Endothelial cell of umbilical vein (primary cell): ENCODE results near the gene SESN1. TPM values are rescaled to one million over a fixed set of nuclear protein-coding genes. Genes with fewer than 3 reads are reported as not detected.

ENCODE experiments used
- BruUV-seq: library from RNA; stranded (reverse); fragments of 400-500 nt; replicated peaks from 2 replicates; lab custom pipeline; 2021; lab: Mats Ljungman, UMichigan
- CTCF ChIA-PET: fragments of 300-600, 350-600 bp; sonication (Branson Sonifier 250); formaldehyde crosslinking; loops from one replicate; lab custom pipeline; 2021; ENCODE audit warnings: antibody characterized with exemption, inconsistent platforms; lab: Charles Lee
- POLR2A ChIA-PET: fragments of 300-600, 350-600 bp; sonication (Branson Sonifier 250); formaldehyde crosslinking; loops from one replicate; lab custom pipeline; 2021; ENCODE audit warnings: antibody characterized with exemption, inconsistent platforms; lab: Charles Lee
- DNase-seq: peaks from one replicate; pipeline ENCODE4 v3.0.0-alpha.2; 2011; ENCODE audit warnings: low read depth, low spot score
- FAIRE-seq: peaks from 2 replicates; lab custom pipeline; 2011; peaks lifted over from hg19 to GRCh38; lab: Jason Lieb, UNC
- H2AFZ ChIP-seq: 2 replicates; pipeline ENCODE4 v1.6.0; 2012; ENCODE audit warnings: low read depth, low read length, control low read depth, inconsistent platforms
- H3K27ac ChIP-seq: 2 replicates; pipeline ENCODE4 v1.5.1; 2011; ENCODE audit warnings: low read depth, mild to moderate bottlenecking, control low read depth, low read length, moderate library complexity; ENCODE audit not compliant: insufficient read depth
- H3K27me3 ChIP-seq, 2 experiments: 2 replicates each; pipeline versions ENCODE4 v1.6.0 to v1.6.1; 2011; ENCODE audit warnings: low read length in 2 of 2, mixed read lengths in 1 of 2; ENCODE audit not compliant: control insufficient read depth in 2 of 2, insufficient read depth in 2 of 2
- H3K36me3 ChIP-seq, 2 experiments: 2 replicates in 1 of 2; 3 replicates in 1 of 2; pipeline ENCODE4 v1.5.1; 2011; ENCODE audit warnings: low read length in 2 of 2, mild to moderate bottlenecking in 1 of 2, moderate library complexity in 1 of 2; ENCODE audit not compliant: control insufficient read depth in 2 of 2, insufficient read depth in 2 of 2; ENCODE audit errors: extremely low read depth in 1 of 2
- H3K4me1 ChIP-seq: 3 replicates; pipeline ENCODE4 v1.5.1; 2011; ENCODE audit warnings: mild to moderate bottlenecking, low read length; ENCODE audit not compliant: control insufficient read depth, insufficient read depth; ENCODE audit errors: extremely low read depth
- H3K4me2 ChIP-seq: 2 replicates; pipeline ENCODE4 v1.6.1; 2011; ENCODE audit warnings: low read length, control low read depth, mixed read lengths; ENCODE audit not compliant: insufficient read depth
- H3K4me3 ChIP-seq, 3 experiments: fragments of 200-600 bp in 1 of 3; sonication (generic), shearing (Covaris generic) in 1 of 3; replicated peaks in 1 of 3; 2 replicates each; pipeline ENCODE4 v1.5.1; 2011 to 2016; ENCODE audit warnings: control low read depth in 3 of 3, low read length in 3 of 3, mild to moderate bottlenecking in 2 of 3, inconsistent platforms in 1 of 3, low read depth in 1 of 3, moderate library complexity in 1 of 3; ENCODE audit not compliant: insufficient read depth in 1 of 3
- H3K79me2 ChIP-seq: 2 replicates; pipeline ENCODE4 v1.6.0; 2012; ENCODE audit warnings: low read length, inconsistent platforms; ENCODE audit not compliant: control insufficient read depth, insufficient read depth
- H3K9ac ChIP-seq: replicated peaks from 2 replicates; pipeline ENCODE3; 2011; ENCODE audit warnings: low read length, control low read depth; ENCODE audit not compliant: insufficient read depth; ENCODE audit errors: extremely low read depth
- H3K9me1 ChIP-seq: replicated peaks from 3 replicates; pipeline ENCODE4 v1.6.0; 2011; ENCODE audit warnings: mild to moderate bottlenecking, low read length; ENCODE audit not compliant: control insufficient read depth, insufficient read depth; ENCODE audit errors: extremely low read depth
- H3K9me3 ChIP-seq: replicated peaks from 2 replicates; pipeline ENCODE4 v1.5.1; 2012; ENCODE audit warnings: low read length, inconsistent platforms; ENCODE audit not compliant: control insufficient read depth, insufficient read depth
- H4K20me1 ChIP-seq: replicated peaks from 2 replicates; pipeline ENCODE3; 2011; ENCODE audit warnings: mild to moderate bottlenecking, low read length; ENCODE audit not compliant: control insufficient read depth, insufficient read depth; ENCODE audit errors: extremely low read depth
- CTCF ChIP-seq, 2 donors: IDR thresholded peaks; 1 replicate in 1 of 2; 2 replicates in 1 of 2; pipeline ENCODE4 v1.5.1; 2011; ENCODE audit warnings: low read length in 2 of 2, mild to moderate bottlenecking in 2 of 2, moderate library complexity in 2 of 2, control low read depth in 1 of 2, inconsistent platforms in 1 of 2, low read depth in 1 of 2; ENCODE audit not compliant: insufficient read depth in 1 of 2; ENCODE audit errors: extremely low read depth in 1 of 2
- EZH2 ChIP-seq: IDR thresholded peaks from 2 replicates; pipeline ENCODE4 v1.6.1; 2012; ENCODE audit warnings: borderline replicate concordance, low read depth, mild to moderate bottlenecking, moderate library complexity, low read length, inconsistent platforms; ENCODE audit not compliant: severe bottlenecking
- FOS ChIP-seq: IDR thresholded peaks from 2 replicates; pipeline ENCODE4 v1.6.1; 2011; ENCODE audit warnings: mild to moderate bottlenecking, low read length, moderate library complexity, borderline replicate concordance; ENCODE audit not compliant: insufficient read depth
- GATA2 ChIP-seq: IDR thresholded peaks from 2 replicates; pipeline ENCODE4 v1.7.0; 2011; ENCODE audit warnings: low read depth, mild to moderate bottlenecking, moderate library complexity, mixed read lengths, low read length; ENCODE audit not compliant: insufficient read length, insufficient read depth
- JUN ChIP-seq: IDR thresholded peaks from 2 replicates; pipeline ENCODE4 v1.6.1; 2011; ENCODE audit warnings: borderline replicate concordance, low read depth; ENCODE audit not compliant: insufficient read length, insufficient read depth
- MAX ChIP-seq: IDR thresholded peaks from 2 replicates; pipeline ENCODE4 v1.6.1; 2011; ENCODE audit not compliant: insufficient read depth, insufficient read length
- MYC ChIP-seq: IDR thresholded peaks from one replicate; pipeline ENCODE4 v1.6.1; 2011; ENCODE audit warnings: mild to moderate bottlenecking, low read depth, low read length
- POLR2A ChIP-seq: IDR thresholded peaks from 2 replicates; pipeline ENCODE4 v1.6.1; 2012; ENCODE audit warnings: low read depth, mild to moderate bottlenecking, control low read depth, low read length
- POLR2AphosphoS5 ChIP-seq: IDR thresholded peaks from 2 replicates; pipeline ENCODE4 v1.6.1; 2012; ENCODE audit warnings: low read depth, mild to moderate bottlenecking, control low read depth, low read length, moderate library complexity; ENCODE audit not compliant: insufficient read depth
- dilution Hi-C: fragments of 300-500 bp; cut with MboI; formaldehyde crosslinking; loops from one replicate; pipeline ENCODE4 v1.15.0; 2019; ENCODE audit warnings: low sequenced_read_pairs; ENCODE audit not compliant: extremely low pct_ligation_motif_present
- intact Hi-C: fragments of 100-400 bp; cut with micrococcal nuclease; formaldehyde crosslinking; loops from one replicate; pipeline ENCODE4 v1.10.0; 2022
- polyA plus RNA-seq, 4 experiments: library from polyadenylated mRNA; depleted of rRNA in 3 of 4; stranded (reverse) in 3 of 4; unstranded in 1 of 4; fragments of >200 nt; gene quantifications; 2 replicates each; pipeline versions ENCODE4 v1.2.1 to v1.2.3, GENCODE V29; 2011 to 2012; ENCODE audit warnings: missing spikeins in 1 of 4
- total RNA-seq: library from RNA; stranded (reverse); gene quantifications from 2 replicates; pipeline ENCODE4 v1.2.3, GENCODE V29; 2021

SESN1 gene
- total and polyA plus RNA-seq, 2 donors (not counting 3 experiments of a cell fraction or from before 2014, with no cell fraction given) = 7.1 to 15.6 TPM

- dilution Hi-C loops (no loop called here), intact Hi-C loops (no loop called here)
- Histone ChIP-seq H3K9me3 (no peaks in the 10 kb centered on the region), H4K20me1 (no peaks in the 10 kb centered on the region), H3K27ac (no peak overlapping the region), H3K4me1 (no peaks in the 10 kb centered on the region), H2AFZ (no peak overlapping the region), H3K9me1 (no peaks in the 10 kb centered on the region), H3K9ac (no peak overlapping the region), H3K36me3 (peaks cover 0 to 5% of the 10 kb centered on the region in 2 experiments), H3K4me3 (no peak overlapping the region), H3K79me2 (no peaks in the 10 kb centered on the region), H3K27me3 (no peaks in the 10 kb centered on the region), H3K4me2 (no peak overlapping the region)
- FAIRE-seq (no peak), DNase-seq (no peak)
- BruUV-seq = no TSS peak
- POLR2A ChIA-PET = no interaction called here
- CTCF ChIA-PET = interaction anchor here (0.9 kb wide), 1 partner anchor 28 kb away, joined by 3 read pairs; no protein-coding TSS in a partner anchor
- no peak for TF ChIP-seq GATA2
- TF ChIP-seq FOS = no peak
- TF ChIP-seq JUN = no peak
Observed at GRCh38 chr6:108993876-108994275, 100.8 kb downstream of the SESN1 start.

- DNase-seq = no peak
- TF ChIP-seq CTCF (IDR thresholded peaks at IDR 0.05; ENCODE audit: extremely low read depth in 1 of 2, insufficient read depth in 1 of 2, low read depth in 1 of 2, low read length in 2 of 2) (no peak), EZH2 (no peak), FOS (no peak), MAX (no peak), JUN (no peak), MYC (no peak), GATA2 (no peak), POLR2AphosphoS5 (no peak), POLR2A (no peak)
- H4K20me1 ChIP-seq = no peaks in the 10 kb centered on the region
- H3K27me3 ChIP-seq = no peaks in the 10 kb centered on the region
- no peaks in the 10 kb centered on the region for H3K4me1 ChIP-seq
- no peaks in the 10 kb centered on the region for H3K9me1 ChIP-seq
- H3K27ac ChIP-seq = no peak overlapping the region
- H3K9me3 ChIP-seq = no peaks in the 10 kb centered on the region
- H3K79me2 ChIP-seq = no peaks in the 10 kb centered on the region
- H3K36me3 ChIP-seq = peaks cover 0 to 5% of the 10 kb centered on the region in 2 experiments
- no peak overlapping the region for H3K4me3 ChIP-seq
- dilution Hi-C loops = no loop called here
- intact Hi-C loops = loop anchor here (5.0 kb wide), 1 partner anchor 152 kb away; no protein-coding TSS in a partner anchor
- POLR2A ChIA-PET = no interaction called here
- H3K9ac ChIP-seq = no peak overlapping the region
- CTCF ChIA-PET = no interaction called here
- FAIRE-seq = no peak
- H2AFZ ChIP-seq = no peak overlapping the region
- H3K4me2 ChIP-seq = no peak overlapping the region
- BruUV-seq = no TSS peak
Observed at GRCh38 chr6:108989700-108990099, 104.9 kb downstream of the SESN1 start.
